Measurements from ENCODE around the gene ATF7. TPM values are rescaled to one million over a fixed set of nuclear protein-coding genes. Genes with fewer than 3 reads are reported as not detected.

ATF7 gene
- total RNA-seq: 10.6 and 18.0 TPM in 2 replicates

GRCh38 chr12:53625946-53626701 is at the start of gene ATF7:
Gene ATF7, minus strand, starts transcription at chr12:53626382. Its CDS starts 25,382 bp downstream, at chr12:53601000.

GRCh38 chr12:53506881-53507602 is 119.1 kb downstream of the ATF7 start, which contains the start of gene NPFF:
Gene NPFF, minus strand, starts transcription at chr12:53507484. Its CDS starts 10 bp downstream, at chr12:53507474.

GRCh38 chr12:53500776-53501614 is 125.2 kb downstream of the ATF7 start, which contains the start of gene TARBP2:
Gene TARBP2, plus strand, starts transcription at chr12:53501283. Its CDS starts 126 bp downstream, at chr12:53501409.

GRCh38 chr12:53499266-53500141 is 126.7 kb downstream of the ATF7 start, which contains the start of gene MAP3K12:
Gene MAP3K12, minus strand, starts transcription at chr12:53499458. Its CDS starts 12,067 bp downstream, at chr12:53487391.

Other genes starting within 250 kb of the ATF7 start
- gene SP1, start 246.2 kb downstream of the ATF7 start, total RNA-seq: 37.4 and 57.1 TPM in 2 replicates
- not detected in 2 replicates for gene AMHR2, start 202.5 kb downstream of the ATF7 start, total RNA-seq
- 75.0 and 88.2 TPM in 2 replicates for gene PRR13, start 184.6 kb downstream of the ATF7 start, total RNA-seq
- 198 and 538 TPM in 2 replicates for gene PCBP2, start 174.3 kb downstream of the ATF7 start, total RNA-seq
- gene MAP3K12, start 126.9 kb downstream of the ATF7 start, total RNA-seq: 15.9 and 55.6 TPM in 2 replicates
- 35.2 and 39.8 TPM in 2 replicates for gene TARBP2, start 125.1 kb downstream of the ATF7 start, total RNA-seq
- 1.7 TPM in 1 of 2 replicates, not detected in the other for gene NPFF, start 118.9 kb downstream of the ATF7 start, total RNA-seq
- 424 and 621 TPM in 2 replicates for gene ATP5MC2, start 49.7 kb upstream of the ATF7 start, total RNA-seq
- gene CALCOCO1, start 101.1 kb upstream of the ATF7 start, total RNA-seq: 52.1 and 84.1 TPM in 2 replicates
- not detected in 2 replicates for gene CISTR, start 125.6 kb upstream of the ATF7 start, total RNA-seq